ENCODE results near the gene FGF1.

GRCh38 chr5:142671801-142672200 lies 14.1 kb downstream of the FGF1 start:
- TF ChIP-seq MAX (IDR thresholded peaks at IDR 0.05; ENCODE audit: low read depth, low read length): no peak
- TF ChIP-seq CTCF (IDR thresholded peaks at IDR 0.05; ENCODE audit: low read depth, low read length): no peak
- TF ChIP-seq POLR2A (IDR thresholded peaks at IDR 0.05; ENCODE audit: extremely low read depth, insufficient read length): no peak
- no peak for TF ChIP-seq MYC (IDR thresholded peaks at IDR 0.05; ENCODE audit: low read depth, low read length)
